Astrocyte (in vitro differentiated cells and primary cell): ENCODE data around the gene PLPP1. TPM values are rescaled to one million over a fixed set of nuclear protein-coding genes. Genes with fewer than 3 reads are reported as not detected.
A peak's percentile ranks its signal among the peaks of the same experiment; 100 is the strongest.

ENCODE experiments used
- DNase-seq: peaks from one replicate; pipeline ENCODE4 v3.0.0-alpha.2; 2010; ENCODE audit warnings: low read depth
- FAIRE-seq: peaks from 2 replicates; lab custom pipeline; 2011; peaks lifted over from hg19 to GRCh38; lab: Jason Lieb, UNC
- H2AFZ ChIP-seq: 2 replicates; pipeline ENCODE4 v1.6.0; 2012; ENCODE audit warnings: low read depth, low read length, inconsistent platforms
- H3K27ac ChIP-seq: 2 replicates; pipeline ENCODE4 v1.5.1; 2011; ENCODE audit warnings: low read depth, low read length, inconsistent platforms
- H3K27me3 ChIP-seq: 2 replicates; pipeline ENCODE4 v1.6.0; 2011; ENCODE audit warnings: low read length, inconsistent platforms; ENCODE audit not compliant: insufficient read depth
- H3K36me3 ChIP-seq: 2 replicates; pipeline ENCODE4 v1.5.1; 2011; ENCODE audit warnings: low read length, inconsistent platforms; ENCODE audit not compliant: insufficient read depth
- H3K4me1 ChIP-seq: 2 replicates; pipeline ENCODE4 v1.5.1; 2011; ENCODE audit warnings: low read length, inconsistent platforms; ENCODE audit not compliant: insufficient read depth
- H3K4me2 ChIP-seq: 2 replicates; pipeline ENCODE4 v1.6.0; 2012; ENCODE audit warnings: low read length, inconsistent platforms
- H3K4me3 ChIP-seq: 2 replicates; pipeline ENCODE4 v1.5.1; 2011; ENCODE audit warnings: low read depth, mild to moderate bottlenecking, low read length, inconsistent platforms; ENCODE audit not compliant: insufficient read depth
- H3K79me2 ChIP-seq: 2 replicates; pipeline ENCODE4 v1.6.0; 2012; ENCODE audit warnings: mild to moderate bottlenecking, low read length, inconsistent platforms; ENCODE audit not compliant: insufficient read depth
- H3K9ac ChIP-seq: 2 replicates; pipeline ENCODE4 v1.6.0; 2012; ENCODE audit warnings: mild to moderate bottlenecking, low read length, inconsistent platforms
- H3K9me3 ChIP-seq: 2 replicates; pipeline ENCODE4 v1.5.1; 2012; ENCODE audit warnings: low read depth, mild to moderate bottlenecking, low read length, inconsistent platforms; ENCODE audit not compliant: insufficient read depth
- H4K20me1 ChIP-seq: 2 replicates; pipeline ENCODE4 v1.6.0; 2012; ENCODE audit warnings: low read length, inconsistent platforms; ENCODE audit not compliant: insufficient read depth
- H3K27ac Mint-ChIP-seq: one replicate; pipeline ENCODE4 v1.8.0; 2021; ENCODE audit warnings: mild to moderate bottlenecking, mixed read lengths; ENCODE audit not compliant: unreplicated experiment
- H3K27me3 Mint-ChIP-seq: one replicate; pipeline ENCODE4 v1.8.0; 2021; ENCODE audit warnings: low read depth, mixed read lengths; ENCODE audit not compliant: unreplicated experiment
- H3K36me3 Mint-ChIP-seq: one replicate; pipeline ENCODE4 v1.8.0; 2021; ENCODE audit warnings: low read depth, mixed read lengths; ENCODE audit not compliant: unreplicated experiment
- H3K4me1 Mint-ChIP-seq: one replicate; pipeline ENCODE4 v1.8.0; 2021; ENCODE audit warnings: low read depth, mixed read lengths; ENCODE audit not compliant: unreplicated experiment
- H3K4me3 Mint-ChIP-seq: one replicate; pipeline ENCODE4 v1.8.0; 2021; ENCODE audit warnings: mild to moderate bottlenecking, moderate library complexity, mixed read lengths; ENCODE audit not compliant: unreplicated experiment
- H3K9me3 Mint-ChIP-seq: one replicate; pipeline ENCODE4 v1.8.0; 2021; ENCODE audit warnings: mild to moderate bottlenecking, mixed read lengths; ENCODE audit not compliant: unreplicated experiment
- CTCF ChIP-seq: IDR thresholded peaks from 2 replicates; pipeline ENCODE4 v1.5.1; 2011; ENCODE audit warnings: low read depth, mild to moderate bottlenecking, inconsistent platforms, low read length, moderate library complexity; ENCODE audit not compliant: insufficient read depth
- EZH2 ChIP-seq: IDR thresholded peaks from 2 replicates; pipeline ENCODE4 v1.6.1; 2012; ENCODE audit warnings: mild to moderate bottlenecking, low read length, inconsistent platforms; ENCODE audit not compliant: insufficient read depth
- total RNA-seq: library from RNA; stranded (reverse); gene quantifications from 2 replicates; pipeline ENCODE4 v1.2.1, GENCODE V29; 2021

The PLPP1 gene
- total RNA-seq, 1 donor from 2014 or later = 56.3 TPM

GRCh38 chr5:55407984-55408383, 126.8 kb downstream of the PLPP1 start:
- Histone ChIP-seq H4K20me1 (no peaks in the 10 kb centered on the region), H3K4me1 (peaks cover 4% of the 10 kb centered on the region), H3K27me3 (no peaks in the 10 kb centered on the region), H2AFZ (no peak overlapping the region), H3K27ac (no peak overlapping the region), H3K36me3 (peaks cover 20% of the 10 kb centered on the region), H3K4me3 (no peak overlapping the region), H3K9me3 (no peaks in the 10 kb centered on the region), H3K4me2 (no peak overlapping the region), H3K9ac (no peak overlapping the region), H3K79me2 (no peaks in the 10 kb centered on the region)
- Mint-ChIP-seq H3K4me3 (no peak overlapping the region), H3K4me1 (peaks cover 3% of the 10 kb centered on the region), H3K9me3 (no peaks in the 10 kb centered on the region), H3K27ac (no peak overlapping the region), H3K27me3 (no peaks in the 10 kb centered on the region), H3K36me3 (peaks cover 4% of the 10 kb centered on the region)
- no peak for FAIRE-seq
- DNase-seq = no peak
- TF ChIP-seq EZH2 = no peak
- TF ChIP-seq CTCF = no peak

- no peaks in the 10 kb centered on the region for H3K9me3 ChIP-seq
- no peaks in the 10 kb centered on the region for H3K79me2 ChIP-seq
- H3K27ac Mint-ChIP-seq = no peak overlapping the region
- DNase-seq (peak; percentile 30), FAIRE-seq (no peak)
- peaks cover 4% of the 10 kb centered on the region for H3K36me3 Mint-ChIP-seq
- no peaks in the 10 kb centered on the region for H3K27me3 ChIP-seq
- no peak overlapping the region for H3K4me3 ChIP-seq
- H2AFZ ChIP-seq = no peak overlapping the region
- H3K27ac ChIP-seq = no peak overlapping the region
- H3K9ac ChIP-seq = no peak overlapping the region
- H3K4me1 ChIP-seq = peaks cover 4% of the 10 kb centered on the region
- no peaks in the 10 kb centered on the region for H3K9me3 Mint-ChIP-seq
- H3K36me3 ChIP-seq = peaks cover 22% of the 10 kb centered on the region
- H3K4me2 ChIP-seq = no peak overlapping the region
- peaks cover 3% of the 10 kb centered on the region for H3K4me1 Mint-ChIP-seq
- H3K27me3 Mint-ChIP-seq = no peaks in the 10 kb centered on the region
- peaks cover 1% of the 10 kb centered on the region for H4K20me1 ChIP-seq
- H3K4me3 Mint-ChIP-seq = no peak overlapping the region
- no peak for TF ChIP-seq EZH2
- peak; percentile 74 for TF ChIP-seq CTCF
Measured at GRCh38 chr5:55407059-55407684, 127.6 kb downstream of the PLPP1 start.

- H3K9ac ChIP-seq = no peak overlapping the region
- no peaks in the 10 kb centered on the region for H3K9me3 Mint-ChIP-seq
- no peak overlapping the region for H3K4me3 Mint-ChIP-seq
- peaks cover 4% of the 10 kb centered on the region for H3K4me1 ChIP-seq
- H3K4me2 ChIP-seq = no peak overlapping the region
- TF ChIP-seq EZH2 (no peak), CTCF (no peak)
- H3K4me1 Mint-ChIP-seq = peaks cover 3% of the 10 kb centered on the region
- no peak overlapping the region for H3K27ac Mint-ChIP-seq
- H3K36me3 Mint-ChIP-seq = peaks cover 5% of the 10 kb centered on the region
- H3K27ac ChIP-seq = no peak overlapping the region
- no peaks in the 10 kb centered on the region for H3K27me3 ChIP-seq
- peaks cover 4% of the 10 kb centered on the region for H4K20me1 ChIP-seq
- DNase-seq (no peak), FAIRE-seq (no peak)
- peaks cover 22% of the 10 kb centered on the region for H3K36me3 ChIP-seq
- H3K4me3 ChIP-seq = no peak overlapping the region
- H2AFZ ChIP-seq = no peak overlapping the region
- H3K9me3 ChIP-seq = no peaks in the 10 kb centered on the region
- no peaks in the 10 kb centered on the region for H3K27me3 Mint-ChIP-seq
- H3K79me2 ChIP-seq = no peaks in the 10 kb centered on the region
Measured at GRCh38 chr5:55406292-55406691, 128.5 kb downstream of the PLPP1 start.
